ENCODE measurements around the gene TMEM101. TPM values are rescaled to one million over a fixed set of nuclear protein-coding genes. Genes with fewer than 3 reads are reported as not detected.

Gene TMEM101
- total RNA-seq, 3 donors from 2014 or later: 28.6 to 80.8 (median 41.0) TPM

Other genes starting within 250 kb of the TMEM101 start
- gene DUSP3, start 236.0 kb downstream of the TMEM101 start, total RNA-seq: 10 to 100 TPM; 51.5 to 74.9 (median 62.6) TPM
- gene CFAP97D1, start 234.5 kb downstream of the TMEM101 start, total RNA-seq: under 1 TPM in 1 of 3 donors, not detected in 2; 0.16 TPM
- 10 to 100 TPM; 24.2 to 26.3 (median 26.2) TPM for gene MPP3, start 181.8 kb downstream of the TMEM101 start, total RNA-seq
- 10 to 100 TPM; 17.9 to 69.2 (median 51.0) TPM for gene CD300LG, start 167.8 kb downstream of the TMEM101 start, total RNA-seq
- 1 to 10 TPM; 2.6 to 7.9 (median 3.9) TPM for gene MPP2, start 107.4 kb downstream of the TMEM101 start, total RNA-seq
- not detected for gene PPY, start 72.5 kb downstream of the TMEM101 start, total RNA-seq
- gene PYY, start 61.0 kb downstream of the TMEM101 start, total RNA-seq: under 1 TPM in 2 of 3 donors, not detected in 1; 0.88 to 0.98 TPM
- gene NAGS, start 10.3 kb downstream of the TMEM101 start, total RNA-seq: 1 to 10 TPM in 2 of 3 donors, under 1 TPM in 1; 0.16 to 5.2 (median 4.7) TPM
- 10 to 100 TPM; 36.8 to 45.4 (median 43.6) TPM for gene LSM12, start 51.7 kb upstream of the TMEM101 start, total RNA-seq
- 10 to 100 TPM; 34.7 to 39.8 (median 35.4) TPM for gene G6PC3, start 55.8 kb upstream of the TMEM101 start, total RNA-seq
- 10 to 100 TPM; 66.5 to 79.3 (median 75.4) TPM for gene HDAC5, start 108.7 kb upstream of the TMEM101 start, total RNA-seq
- gene HROB, start 127.0 kb upstream of the TMEM101 start, total RNA-seq: 1 to 10 TPM; 1.2 to 2.1 (median 1.6) TPM
- under 1 TPM in 2 of 3 donors, not detected in 1; 0.29 to 0.33 TPM for gene ASB16, start 155.7 kb upstream of the TMEM101 start, total RNA-seq
- 10 to 100 TPM; 36.0 to 52.0 (median 40.6) TPM for gene TMUB2, start 172.0 kb upstream of the TMEM101 start, total RNA-seq
- gene ATXN7L3, start 184.9 kb upstream of the TMEM101 start, total RNA-seq: 10 to 100 TPM; 34.7 to 45.8 (median 38.3) TPM
- gene UBTF, start 204.7 kb upstream of the TMEM101 start, total RNA-seq: 10 to 100 TPM; 50.1 to 65.1 (median 60.6) TPM

Data from breast epithelium (tissue), 3 donors.